Measurements from ENCODE around the gene ORC4.

ORC4 gene

DNA sequence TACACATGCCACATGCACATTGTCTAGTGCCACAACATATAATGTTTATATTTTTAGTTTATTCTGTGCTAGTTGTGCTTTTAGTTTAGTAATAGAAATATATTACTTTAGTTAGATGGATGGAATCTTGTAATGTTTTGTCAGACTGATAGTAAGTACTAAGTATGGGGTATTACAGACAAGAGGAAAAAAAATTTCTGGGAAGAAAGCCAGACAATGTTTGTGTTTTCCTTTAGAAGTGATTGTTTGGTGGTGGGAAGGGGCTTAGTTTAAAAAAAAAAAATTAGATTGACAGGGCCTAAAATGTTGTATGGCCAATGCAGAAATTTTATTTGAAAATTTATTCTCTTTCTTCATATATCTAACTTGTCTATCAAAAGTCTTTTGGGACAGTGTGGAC, 137.9 kb downstream of the ORC4 start:
- Histone ChIP-seq H3K27ac (ENCODE audit: low read depth, low read length, poor library complexity, severe bottlenecking) (no peak overlapping the region), H3K4me1 (ENCODE audit: insufficient read depth, low read length, severe bottlenecking) (no peaks in the 10 kb centered on the region), H3K9ac (ENCODE audit: low read length) (no peak overlapping the region), H3K9me3 (ENCODE audit: low read length) (no peaks in the 10 kb centered on the region), H3F3A (ENCODE audit: insufficient read depth, low read length) (no peaks in the 10 kb centered on the region), H3K4me3 (ENCODE audit: low read depth, low read length, poor library complexity, severe bottlenecking) (no peak overlapping the region), H2AFZ (ENCODE audit: low read length) (no peak overlapping the region), H3K9me2 (ENCODE audit: low read depth, low read length) (no peaks in the 10 kb centered on the region), H4K20me1 (ENCODE audit: insufficient read depth, low read length) (no peaks in the 10 kb centered on the region), H3K27me3 (ENCODE audit: insufficient read depth, low read length) (no peaks in the 10 kb centered on the region), H3K79me2 (ENCODE audit: insufficient read depth, low read length) (no peaks in the 10 kb centered on the region), H3K36me3 (ENCODE audit: insufficient read depth, low read length) (no peaks in the 10 kb centered on the region), H3K4me2 (ENCODE audit: low read length) (no peak overlapping the region)
- no peak for TF ChIP-seq EZH2 (IDR thresholded peaks at IDR 0.05; ENCODE audit: borderline replicate concordance, low read length)
- TF ChIP-seq, protein P1, sequence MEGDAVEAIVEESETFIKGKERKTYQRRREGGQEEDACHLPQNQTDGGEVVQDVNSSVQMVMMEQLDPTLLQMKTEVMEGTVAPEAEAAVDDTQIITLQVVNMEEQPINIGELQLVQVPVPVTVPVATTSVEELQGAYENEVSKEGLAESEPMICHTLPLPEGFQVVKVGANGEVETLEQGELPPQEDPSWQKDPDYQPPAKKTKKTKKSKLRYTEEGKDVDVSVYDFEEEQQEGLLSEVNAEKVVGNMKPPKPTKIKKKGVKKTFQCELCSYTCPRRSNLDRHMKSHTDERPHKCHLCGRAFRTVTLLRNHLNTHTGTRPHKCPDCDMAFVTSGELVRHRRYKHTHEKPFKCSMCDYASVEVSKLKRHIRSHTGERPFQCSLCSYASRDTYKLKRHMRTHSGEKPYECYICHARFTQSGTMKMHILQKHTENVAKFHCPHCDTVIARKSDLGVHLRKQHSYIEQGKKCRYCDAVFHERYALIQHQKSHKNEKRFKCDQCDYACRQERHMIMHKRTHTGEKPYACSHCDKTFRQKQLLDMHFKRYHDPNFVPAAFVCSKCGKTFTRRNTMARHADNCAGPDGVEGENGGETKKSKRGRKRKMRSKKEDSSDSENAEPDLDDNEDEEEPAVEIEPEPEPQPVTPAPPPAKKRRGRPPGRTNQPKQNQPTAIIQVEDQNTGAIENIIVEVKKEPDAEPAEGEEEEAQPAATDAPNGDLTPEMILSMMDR (IDR thresholded peaks at IDR 0.05; ENCODE audit: low read length): no peak

Measured in OCI-LY1 (cell line).